Activated naive CD4-positive, alpha-beta T cell treated with anti-CD3 and anti-CD28 coated beads for 36 hours (primary cell): ENCODE measurements around the gene SAG. TPM values are rescaled to one million over a fixed set of nuclear protein-coding genes. Genes with fewer than 3 reads are reported as not detected.
A peak's percentile ranks its signal among the peaks of the same experiment; 100 is the strongest.

Source experiments
- CTCF ChIA-PET: fragments of 350-600 bp; sonication (Branson Sonifier 250); formaldehyde crosslinking; loops from one replicate; lab custom pipeline; 2021; ENCODE audit warnings: antibody characterized with exemption; lab: Charles Lee
- DNase-seq: peaks from one replicate; pipeline ENCODE4 v3.0.0-alpha.2; 2020
- H3K27ac Mint-ChIP-seq: one replicate; pipeline ENCODE4 v1.8.0; 2021; ENCODE audit warnings: mild to moderate bottlenecking, mixed read lengths
- H3K27me3 Mint-ChIP-seq: one replicate; pipeline ENCODE4 v1.8.0; 2021; ENCODE audit warnings: low read depth, mixed read lengths
- H3K36me3 Mint-ChIP-seq: one replicate; pipeline ENCODE4 v1.8.0; 2021; ENCODE audit warnings: low read depth, mixed read lengths
- H3K4me1 Mint-ChIP-seq: one replicate; pipeline ENCODE4 v1.8.0; 2021; ENCODE audit warnings: low read depth, mixed read lengths
- H3K4me3 Mint-ChIP-seq: one replicate; pipeline ENCODE4 v1.8.0; 2021; ENCODE audit warnings: mild to moderate bottlenecking, moderate library complexity, mixed read lengths
- H3K9me3 Mint-ChIP-seq: one replicate; pipeline ENCODE4 v1.8.0; 2021; ENCODE audit warnings: mixed read lengths
- intact Hi-C: fragments of 100-400 bp; cut with micrococcal nuclease; formaldehyde crosslinking; loops from one replicate; pipeline ENCODE4 v1.15.1; 2023
- total RNA-seq, 2 experiments: library from RNA; stranded (reverse); gene quantifications; one replicate each; pipeline ENCODE4 v1.2.3, GENCODE V29; 2021

SAG gene
- total RNA-seq, 2 experiments from 2014 or later = 0.19 TPM; not detected in 1

GRCh38 chr2:233352141-233352842, 44.7 kb downstream of the SAG start:
- Mint-ChIP-seq H3K4me1 (peaks cover 48% of the 10 kb centered on the region), H3K9me3 (no peaks in the 10 kb centered on the region), H3K36me3 (peaks cover 12% of the 10 kb centered on the region), H3K27me3 (no peaks in the 10 kb centered on the region), H3K27ac (no peak overlapping the region), H3K4me3 (no peak overlapping the region)
- CTCF ChIA-PET = interaction anchor here (1.9 kb wide), 1 partner anchor 91 kb away, joined by 4 read pairs; no protein-coding TSS in a partner anchor
- DNase-seq = no peak
- intact Hi-C loops = loop anchor here (5.0 to 10.0 kb wide), 4 partner anchors 50 to 503 kb away; partner anchors contain the start of genes HJURP and USP40

- CTCF ChIA-PET = interaction anchor here (0.6 to 2.2 kb wide), 7 partner anchors 10 to 451 kb away, joined by 3 to 7 read pairs (median 4); no protein-coding TSS in a partner anchor
- intact Hi-C loops = loop anchor here (1.0 to 10.0 kb wide), 5 partner anchors 49 to 502 kb away; partner anchors contain the start of genes HJURP and USP40
- Mint-ChIP-seq H3K27me3 (no peaks in the 10 kb centered on the region), H3K4me1 (peaks cover 56% of the 10 kb centered on the region), H3K4me3 (peak overlapping the region; percentile 87), H3K9me3 (no peaks in the 10 kb centered on the region), H3K27ac (no peak overlapping the region), H3K36me3 (peaks cover 12% of the 10 kb centered on the region)
- no peak for DNase-seq
These were observed 45.6 kb downstream of the SAG start for GRCh38 chr2:233353101-233353768.

- Mint-ChIP-seq H3K27me3 (no peaks in the 10 kb centered on the region), H3K4me3 (peak within 1 kb of the TSS; percentile 87), H3K4me1 (peaks cover 63% of the 10 kb centered on the region), H3K36me3 (peaks cover 14% of the 10 kb centered on the region), H3K9me3 (no peaks in the 10 kb centered on the region), H3K27ac (peak within 1 kb of the TSS; percentile 70)
- peak; percentile 71 for DNase-seq
- intact Hi-C loops = loop anchor here (1.0 to 10.0 kb wide), 6 partner anchors 31 to 501 kb away; partner anchors contain the start of genes HJURP and USP40
- CTCF ChIA-PET = interaction anchor here (0.6 to 2.2 kb wide), 7 partner anchors 11 to 451 kb away, joined by 3 to 7 read pairs (median 4); no protein-coding TSS in a partner anchor
These were observed 46.3 kb downstream of the SAG start, which contains the start of gene DGKD for GRCh38 chr2:233353769-233354499. Gene DGKD (plus strand): TSS chr2:233354494. CDS start chr2:233354519, 25 bp downstream.

GRCh38 chr2:233354500-233354924, 46.9 kb downstream of the SAG start:
- CTCF ChIA-PET = interaction anchor here (1.2 to 2.2 kb wide), 4 partner anchors 12 to 65 kb away, joined by 3 to 7 read pairs (median 4); no protein-coding TSS in a partner anchor
- H3K27ac Mint-ChIP-seq = no peak overlapping the region
- peak overlapping the region; percentile 40 for H3K4me3 Mint-ChIP-seq
- H3K9me3 Mint-ChIP-seq = no peaks in the 10 kb centered on the region
- H3K36me3 Mint-ChIP-seq = peaks cover 16% of the 10 kb centered on the region
- no peak for DNase-seq
- peaks cover 65% of the 10 kb centered on the region for H3K4me1 Mint-ChIP-seq
- intact Hi-C loops = loop anchor here (2.0 to 10.0 kb wide), 5 partner anchors 30 to 500 kb away; partner anchors contain the start of genes HJURP and USP40
- no peaks in the 10 kb centered on the region for H3K27me3 Mint-ChIP-seq

- intact Hi-C loops = loop anchor here (2.0 to 10.0 kb wide), 5 partner anchors 30 to 500 kb away; partner anchors contain the start of genes HJURP and USP40
- Mint-ChIP-seq H3K9me3 (no peaks in the 10 kb centered on the region), H3K36me3 (peaks cover 20% of the 10 kb centered on the region), H3K4me3 (peak overlapping the region; percentile 80), H3K27me3 (no peaks in the 10 kb centered on the region), H3K27ac (peak overlapping the region; percentile 20), H3K4me1 (peaks cover 68% of the 10 kb centered on the region)
- CTCF ChIA-PET = interaction anchor here (0.7 to 2.2 kb wide), 3 partner anchors 47 to 88 kb away, joined by 3 to 7 read pairs (median 4); no protein-coding TSS in a partner anchor
- DNase-seq = peak; percentile 20
These were observed 47.5 kb downstream of the SAG start for GRCh38 chr2:233354971-233355574.

GRCh38 chr2:233355916-233356315, 48.3 kb downstream of the SAG start:
- Mint-ChIP-seq H3K36me3 (peaks cover 22% of the 10 kb centered on the region), H3K4me1 (peaks cover 60% of the 10 kb centered on the region), H3K9me3 (no peaks in the 10 kb centered on the region), H3K27me3 (no peaks in the 10 kb centered on the region), H3K27ac (no peak overlapping the region), H3K4me3 (peak overlapping the region; percentile 80)
- DNase-seq = no peak
- intact Hi-C loops = loop anchor here (1.0 to 10.0 kb wide), 3 partner anchors 29 to 499 kb away; partner anchors contain the start of gene HJURP
- CTCF ChIA-PET = interaction anchor here (0.6 to 0.7 kb wide), 2 partner anchors 69 to 87 kb away, joined by 3 to 4 read pairs; no protein-coding TSS in a partner anchor

GRCh38 chr2:233356546-233357308, 49.1 kb downstream of the SAG start:
- peaks cover 58% of the 10 kb centered on the region for H3K4me1 Mint-ChIP-seq
- H3K9me3 Mint-ChIP-seq = no peaks in the 10 kb centered on the region
- peak overlapping the region; percentile 25 for H3K27ac Mint-ChIP-seq
- intact Hi-C loops = loop anchor here (1.0 to 10.0 kb wide), 2 partner anchors 88 to 498 kb away; partner anchors contain the start of gene HJURP
- H3K36me3 Mint-ChIP-seq = peaks cover 24% of the 10 kb centered on the region
- CTCF ChIA-PET = interaction anchor here (0.6 to 1.7 kb wide), 4 partner anchors 22 to 68 kb away, joined by 3 to 5 read pairs (median 4); no protein-coding TSS in a partner anchor
- peak; percentile 51 for DNase-seq
- peak overlapping the region; percentile 80 for H3K4me3 Mint-ChIP-seq
- H3K27me3 Mint-ChIP-seq = no peaks in the 10 kb centered on the region

GRCh38 chr2:233358335-233358734, 50.7 kb downstream of the SAG start:
- Mint-ChIP-seq H3K4me1 (peaks cover 57% of the 10 kb centered on the region), H3K36me3 (peaks cover 29% of the 10 kb centered on the region), H3K27ac (no peak overlapping the region), H3K4me3 (no peak overlapping the region), H3K27me3 (no peaks in the 10 kb centered on the region), H3K9me3 (peaks cover 1% of the 10 kb centered on the region)
- CTCF ChIA-PET = interaction anchor here (1.0 kb wide), 1 partner anchor 46 kb away, joined by 3 read pairs; no protein-coding TSS in a partner anchor
- intact Hi-C loops = loop anchor here (10.0 kb wide), 1 partner anchor 496 kb away; the partner anchor contains the start of gene HJURP
- DNase-seq = no peak

GRCh38 chr2:233358947-233359346, 51.3 kb downstream of the SAG start:
- no peaks in the 10 kb centered on the region for H3K27me3 Mint-ChIP-seq
- DNase-seq = no peak
- intact Hi-C loops = loop anchor here (10.0 kb wide), 1 partner anchor 496 kb away; the partner anchor contains the start of gene HJURP
- H3K4me3 Mint-ChIP-seq = no peak overlapping the region
- peaks cover 35% of the 10 kb centered on the region for H3K36me3 Mint-ChIP-seq
- H3K27ac Mint-ChIP-seq = no peak overlapping the region
- peaks cover 54% of the 10 kb centered on the region for H3K4me1 Mint-ChIP-seq
- CTCF ChIA-PET = interaction anchor here (1.0 kb wide), 1 partner anchor 45 kb away, joined by 3 read pairs; no protein-coding TSS in a partner anchor
- H3K9me3 Mint-ChIP-seq = peaks cover 6% of the 10 kb centered on the region

GRCh38 chr2:233359823-233360222, 52.2 kb downstream of the SAG start:
- Mint-ChIP-seq H3K4me1 (peaks cover 57% of the 10 kb centered on the region), H3K9me3 (peaks cover 6% of the 10 kb centered on the region)
- CTCF ChIA-PET = no interaction called here

More at GRCh38 chr2:233359823-233360222, 52.2 kb downstream of the SAG start:
- no peak for DNase-seq
- Mint-ChIP-seq H3K27me3 (no peaks in the 10 kb centered on the region), H3K27ac (no peak overlapping the region), H3K4me3 (no peak overlapping the region), H3K36me3 (peaks cover 38% of the 10 kb centered on the region)
- intact Hi-C loops = loop anchor here (10.0 kb wide), 1 partner anchor 495 kb away; the partner anchor contains the start of gene HJURP
